GM19193 (cell line): Measurements from ENCODE around the gene KLHDC9.

Experiments used
- POLR2A ChIP-seq: IDR thresholded peaks from 4 replicates; pipeline ENCODE4 v1.6.1; 2011; ENCODE audit not compliant: insufficient read depth, insufficient read length; ENCODE audit errors: extremely low read depth

The KLHDC9 gene

GRCh38 chr1:161111527-161111926 is 13.4 kb downstream of the KLHDC9 start:
- no peak for TF ChIP-seq POLR2A

GRCh38 chr1:161113915-161114314 is 15.8 kb downstream of the KLHDC9 start:
- TF ChIP-seq POLR2A = no peak

GRCh38 chr1:161114556-161114955 is 16.4 kb downstream of the KLHDC9 start:
- no peak for TF ChIP-seq POLR2A

- TF ChIP-seq POLR2A = no peak
Measured at GRCh38 chr1:161115132-161115711, 17.1 kb downstream of the KLHDC9 start.

GRCh38 chr1:161117759-161118581 is 19.8 kb downstream of the KLHDC9 start, which contains the start of the genes NIT1 and PFDN2:
NIT1 (plus strand) TSS chr1:161118105; CDS start chr1:161118177, 72 bp downstream.
PFDN2 (minus strand) TSS chr1:161118037; CDS start chr1:161118026, 11 bp downstream.
- peak; percentile 91 for TF ChIP-seq POLR2A

GRCh38 chr1:161119092-161119903 is 21.1 kb downstream of the KLHDC9 start:
- TF ChIP-seq POLR2A = no peak

GRCh38 chr1:161121042-161121650 is 23.0 kb downstream of the KLHDC9 start:
- TF ChIP-seq POLR2A = no peak

- no peak for TF ChIP-seq POLR2A
Measured at GRCh38 chr1:161121834-161122233, 23.7 kb downstream of the KLHDC9 start.

GRCh38 chr1:161122967-161123366 is 24.8 kb downstream of the KLHDC9 start:
- no peak for TF ChIP-seq POLR2A

- TF ChIP-seq POLR2A = no peak
Measured at GRCh38 chr1:161127649-161128048, 29.5 kb downstream of the KLHDC9 start.

- TF ChIP-seq POLR2A = no peak
Measured at GRCh38 chr1:161128591-161129420, 30.6 kb downstream of the KLHDC9 start.

- TF ChIP-seq POLR2A = no peak
Measured at GRCh38 chr1:161130266-161130665, 32.1 kb downstream of the KLHDC9 start.

GRCh38 chr1:161131523-161132409 is 33.6 kb downstream of the KLHDC9 start:
- TF ChIP-seq POLR2A = no peak

GRCh38 chr1:161132410-161133219 is 34.5 kb downstream of the KLHDC9 start, which contains the start of gene DEDD:
DEDD (minus strand) TSS chr1:161132667; CDS start chr1:161124462, 8,205 bp downstream.
- TF ChIP-seq POLR2A = peak; percentile 63
